Right lobe of liver (tissue), 6 donors: Measurements from ENCODE around the gene STK32A. TPM values are rescaled to one million over a fixed set of nuclear protein-coding genes. Genes with fewer than 3 reads are reported as not detected.

Experiments used
- ATAC-seq, 4 donors: fragments of 200-7000 bp; cut with Tn5 transposase; one replicate each; pipeline ENCODE4 v1.9.1; 2020; ENCODE audit warnings: mild to moderate bottlenecking in 4 of 4, moderate library complexity in 4 of 4
- DNase-seq, 3 donors: peaks; one replicate each; pipeline ENCODE4 v3.0.0-alpha.2; 2020
- H3K27ac ChIP-seq, 3 donors: fragments of 200-600 bp; one replicate each; pipeline ENCODE4 v1.8.0; 2022
- H3K27me3 ChIP-seq, 2 donors: fragments of 200-600 bp; one replicate each; pipeline ENCODE4 v1.8.0; 2022
- H3K36me3 ChIP-seq, 4 donors: fragments of 200-600 bp; sonication (generic) in 1 of 4; one replicate each; pipeline versions ENCODE4 v1.5.1 to v1.8.0; 2017 to 2022; ENCODE audit warnings: control low read depth in 1 of 4
- H3K4me1 ChIP-seq, 4 donors: fragments of 200-600 bp; sonication (generic) in 1 of 4; one replicate each; pipeline versions ENCODE4 v1.5.1 to v1.8.0; 2017 to 2022; ENCODE audit warnings: control low read depth in 1 of 4
- H3K4me3 ChIP-seq, 3 donors: fragments of 200-600 bp; one replicate each; pipeline ENCODE4 v1.8.0; 2022
- H3K9me3 ChIP-seq, 4 donors: fragments of 200-600 bp; sonication (generic) in 1 of 4; one replicate each; pipeline versions ENCODE4 v1.5.1 to v1.8.0; 2017 to 2022; ENCODE audit warnings: control low read depth in 1 of 4
- CTCF ChIP-seq, 4 donors: fragments of 200-600 bp in 3 of 4; fragments of 450-650 bp in 1 of 4; IDR thresholded peaks; one replicate each; pipeline versions ENCODE4 v1.5.1 to v1.8.0; 2016 to 2022; ENCODE audit warnings: antibody characterized with exemption in 4 of 4, mild to moderate bottlenecking in 2 of 4
- POLR2A ChIP-seq: fragments of 450-650 bp; IDR thresholded peaks from one replicate; pipeline ENCODE4 v1.6.1; 2017; ENCODE audit warnings: antibody characterized with exemption, mild to moderate bottlenecking
- WGBS: methylation state at CpG from one replicate; pipeline ENCODE4 v1.1.6; 2018; ENCODE audit warnings: low coverage, low lambda C conversion rate; ENCODE audit not compliant: insufficient coverage; ENCODE audit errors: missing lambda C conversion rate; 5-methylcytosine and 5-hydroxymethylcytosine counted together
- intact Hi-C, 2 donors: fragments of 100-400 bp; cut with DNase I; formaldehyde crosslinking; loops; one replicate each; pipeline versions ENCODE4 v1.11.2 to v1.14.1; 2022
- total RNA-seq, 6 experiments: library from RNA; depleted of rRNA in 2 of 6; stranded (reverse); fragments of >200 nt in 2 of 6; fragmentation: NEBNext Ultra II Directional in 3 of 6; extraction: Animal tissue kit (Norgen Biotek cat#: 25700) in 3 of 6; gene quantifications; one replicate each; pipeline versions ENCODE4 v1.1.0 to v1.2.4, GENCODE V29; 2016 to 2023
- donor health status: DM: no; HTN: yes; CAD: no.
- donor health status: DM: no; HTN: no; CAD: no.
- donor health status: DM: no; HTN: no; CAD: no.
- donor health status: DM: no; HTN: yes; CAD: no.
- donor health status: DM: no; HTN: yes; CAD: no.

Gene STK32A
- total RNA-seq, 6 experiments from 2014 or later, result 0.05 to 0.42 (median 0.15) TPM; not detected in 3

GRCh38 chr5:147415651-147416050, 180.8 kb downstream of the STK32A start:
- Histone ChIP-seq H3K27me3 (no peaks in the 10 kb centered on the region), H3K4me1 (no peaks in the 10 kb centered on the region), H3K4me3 (no peak overlapping the region), H3K27ac (no peak overlapping the region), H3K9me3 (no peaks in the 10 kb centered on the region), H3K36me3 (no peaks in the 10 kb centered on the region)
- no peak for ATAC-seq
- intact Hi-C loops, result no loop called here
- no peak for TF ChIP-seq POLR2A
- TF ChIP-seq CTCF (IDR thresholded peaks at IDR 0.05), result no peak
- WGBS, result 73% methylated on average over 3 of the region's 3 CpGs
- DNase-seq, result no peak

- Histone ChIP-seq H3K4me1 (no peaks in the 10 kb centered on the region), H3K4me3 (no peak overlapping the region), H3K27me3 (no peaks in the 10 kb centered on the region), H3K27ac (no peak overlapping the region), H3K36me3 (no peaks in the 10 kb centered on the region), H3K9me3 (no peaks in the 10 kb centered on the region)
- no peak for DNase-seq
- no peak for ATAC-seq
- TF ChIP-seq CTCF (IDR thresholded peaks at IDR 0.05) (no peak), POLR2A (no peak)
- intact Hi-C loops, result no loop called here
- WGBS, result 63% methylated on average over 5 of the region's 5 CpGs
These were observed 182.4 kb downstream of the STK32A start for GRCh38 chr5:147417135-147417813.

GRCh38 chr5:147418613-147419012, 183.8 kb downstream of the STK32A start:
- Histone ChIP-seq H3K27me3 (no peaks in the 10 kb centered on the region), H3K4me1 (no peaks in the 10 kb centered on the region), H3K36me3 (no peaks in the 10 kb centered on the region), H3K27ac (no peak overlapping the region), H3K4me3 (no peak overlapping the region), H3K9me3 (no peaks in the 10 kb centered on the region)
- no peak for ATAC-seq
- WGBS, result 54% methylated on average over 2 of the region's 2 CpGs
- intact Hi-C loops, result no loop called here
- TF ChIP-seq CTCF (IDR thresholded peaks at IDR 0.05) (no peak), POLR2A (no peak)
- no peak for DNase-seq

- Histone ChIP-seq H3K9me3 (no peaks in the 10 kb centered on the region), H3K27ac (no peak overlapping the region), H3K27me3 (no peaks in the 10 kb centered on the region), H3K4me3 (no peak overlapping the region), H3K4me1 (no peaks in the 10 kb centered on the region), H3K36me3 (no peaks in the 10 kb centered on the region)
- ATAC-seq, result no peak
- intact Hi-C loops, result no loop called here
- TF ChIP-seq POLR2A (no peak), CTCF (IDR thresholded peaks at IDR 0.05) (no peak)
- no peak for DNase-seq
- 69% methylated on average over 3 of the region's 3 CpGs for WGBS
These were observed 192.0 kb downstream of the STK32A start for GRCh38 chr5:147426640-147427327.
